Measurements from ENCODE around the gene UTP3. TPM values are rescaled to one million over a fixed set of nuclear protein-coding genes. Genes with fewer than 3 reads are reported as not detected.

Gene UTP3
- total and polyA plus RNA-seq, 9 of the 15 experiments (the other 6 are each of a cell fraction or from before 2014, with no cell fraction given) = 11.9 to 69.3 (median 34.0) TPM

GRCh38 chr4:70688795-70689231 is 481 bp downstream of the UTP3 start (continued):
- TF ChIP-seq, protein P1, sequence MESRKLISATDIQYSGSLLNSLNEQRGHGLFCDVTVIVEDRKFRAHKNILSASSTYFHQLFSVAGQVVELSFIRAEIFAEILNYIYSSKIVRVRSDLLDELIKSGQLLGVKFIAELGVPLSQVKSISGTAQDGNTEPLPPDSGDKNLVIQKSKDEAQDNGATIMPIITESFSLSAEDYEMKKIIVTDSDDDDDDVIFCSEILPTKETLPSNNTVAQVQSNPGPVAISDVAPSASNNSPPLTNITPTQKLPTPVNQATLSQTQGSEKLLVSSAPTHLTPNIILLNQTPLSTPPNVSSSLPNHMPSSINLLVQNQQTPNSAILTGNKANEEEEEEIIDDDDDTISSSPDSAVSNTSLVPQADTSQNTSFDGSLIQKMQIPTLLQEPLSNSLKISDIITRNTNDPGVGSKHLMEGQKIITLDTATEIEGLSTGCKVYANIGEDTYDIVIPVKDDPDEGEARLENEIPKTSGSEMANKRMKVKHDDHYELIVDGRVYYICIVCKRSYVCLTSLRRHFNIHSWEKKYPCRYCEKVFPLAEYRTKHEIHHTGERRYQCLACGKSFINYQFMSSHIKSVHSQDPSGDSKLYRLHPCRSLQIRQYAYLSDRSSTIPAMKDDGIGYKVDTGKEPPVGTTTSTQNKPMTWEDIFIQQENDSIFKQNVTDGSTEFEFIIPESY (CRISPR knock-in tag; IDR thresholded peaks at IDR 0.05) = no peak
- TF ChIP-seq ZNF121 (CRISPR knock-in tag; conservative IDR thresholded peaks at IDR 0.05) = no peak
- TF ChIP-seq, protein P2, sequence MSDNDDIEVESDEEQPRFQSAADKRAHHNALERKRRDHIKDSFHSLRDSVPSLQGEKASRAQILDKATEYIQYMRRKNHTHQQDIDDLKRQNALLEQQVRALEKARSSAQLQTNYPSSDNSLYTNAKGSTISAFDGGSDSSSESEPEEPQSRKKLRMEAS (CRISPR knock-in tag; IDR thresholded peaks at IDR 0.05) = no peak
- no peak for TF ChIP-seq PTTG1 (tag; IDR thresholded peaks at IDR 0.05; ENCODE audit: low read depth)
- no peak for TF ChIP-seq RBM22 (IDR thresholded peaks at IDR 0.05; ENCODE audit: low read depth, low read length, poor library complexity, severe bottlenecking)
- TF ChIP-seq ZNF41 (CRISPR knock-in tag; conservative IDR thresholded peaks at IDR 0.05) = no peak
- no peak for TF ChIP-seq ZNF764 (CRISPR knock-in tag; IDR thresholded peaks at IDR 0.05; ENCODE audit: low read depth)
- TF ChIP-seq MTA3 (IDR thresholded peaks at IDR 0.05; ENCODE audit: borderline replicate concordance) = no peak
- peak; percentile 25 for TF ChIP-seq CTBP1 (IDR thresholded peaks at IDR 0.05; ENCODE audit: borderline replicate concordance)
- no peak for TF ChIP-seq TEAD1 (CRISPR knock-in tag; IDR thresholded peaks at IDR 0.05)
- no peak for TF ChIP-seq ZNF384 (IDR thresholded peaks at IDR 0.05; ENCODE audit: low read depth, low read length)
- no peak for TF ChIP-seq ZNF124 (CRISPR knock-in tag; IDR thresholded peaks at IDR 0.05)
- TF ChIP-seq, protein P3, sequence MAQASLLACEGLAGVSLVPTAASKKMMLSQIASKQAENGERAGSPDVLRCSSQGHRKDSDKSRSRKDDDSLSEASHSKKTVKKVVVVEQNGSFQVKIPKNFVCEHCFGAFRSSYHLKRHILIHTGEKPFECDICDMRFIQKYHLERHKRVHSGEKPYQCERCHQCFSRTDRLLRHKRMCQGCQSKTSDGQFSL (CRISPR knock-in tag; IDR thresholded peaks at IDR 0.05) = no peak
- TF ChIP-seq, protein P3 (tag; IDR thresholded peaks at IDR 0.05) = no peak
- TF ChIP-seq EHMT2 (IDR thresholded peaks at IDR 0.05) = 0 out of 2 replicates have a peak, but pooled peaks have one; percentile 9
- no peak for TF ChIP-seq KAT7 (CRISPR knock-in tag; IDR thresholded peaks at IDR 0.05; ENCODE audit: borderline replicate concordance)
- TF ChIP-seq CHCHD3 (CRISPR knock-in tag; IDR thresholded peaks at IDR 0.05) = no peak
- TF ChIP-seq THRAP3 (IDR thresholded peaks at IDR 0.05; ENCODE audit: borderline replicate concordance) = no peak
- no peak for TF ChIP-seq ZNF507 (tag; conservative IDR thresholded peaks at IDR 0.05)
- TF ChIP-seq, protein P4, sequence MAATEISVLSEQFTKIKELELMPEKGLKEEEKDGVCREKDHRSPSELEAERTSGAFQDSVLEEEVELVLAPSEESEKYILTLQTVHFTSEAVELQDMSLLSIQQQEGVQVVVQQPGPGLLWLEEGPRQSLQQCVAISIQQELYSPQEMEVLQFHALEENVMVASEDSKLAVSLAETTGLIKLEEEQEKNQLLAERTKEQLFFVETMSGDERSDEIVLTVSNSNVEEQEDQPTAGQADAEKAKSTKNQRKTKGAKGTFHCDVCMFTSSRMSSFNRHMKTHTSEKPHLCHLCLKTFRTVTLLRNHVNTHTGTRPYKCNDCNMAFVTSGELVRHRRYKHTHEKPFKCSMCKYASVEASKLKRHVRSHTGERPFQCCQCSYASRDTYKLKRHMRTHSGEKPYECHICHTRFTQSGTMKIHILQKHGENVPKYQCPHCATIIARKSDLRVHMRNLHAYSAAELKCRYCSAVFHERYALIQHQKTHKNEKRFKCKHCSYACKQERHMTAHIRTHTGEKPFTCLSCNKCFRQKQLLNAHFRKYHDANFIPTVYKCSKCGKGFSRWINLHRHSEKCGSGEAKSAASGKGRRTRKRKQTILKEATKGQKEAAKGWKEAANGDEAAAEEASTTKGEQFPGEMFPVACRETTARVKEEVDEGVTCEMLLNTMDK (IDR thresholded peaks at IDR 0.05; ENCODE audit: borderline replicate concordance, insufficient read depth, low read depth, low read length, poor library complexity, severe bottlenecking) = no peak
- no peak for TF ChIP-seq ZNF165 (CRISPR knock-in tag; IDR thresholded peaks at IDR 0.05; ENCODE audit: borderline replicate concordance)
- TF ChIP-seq, protein P5, sequence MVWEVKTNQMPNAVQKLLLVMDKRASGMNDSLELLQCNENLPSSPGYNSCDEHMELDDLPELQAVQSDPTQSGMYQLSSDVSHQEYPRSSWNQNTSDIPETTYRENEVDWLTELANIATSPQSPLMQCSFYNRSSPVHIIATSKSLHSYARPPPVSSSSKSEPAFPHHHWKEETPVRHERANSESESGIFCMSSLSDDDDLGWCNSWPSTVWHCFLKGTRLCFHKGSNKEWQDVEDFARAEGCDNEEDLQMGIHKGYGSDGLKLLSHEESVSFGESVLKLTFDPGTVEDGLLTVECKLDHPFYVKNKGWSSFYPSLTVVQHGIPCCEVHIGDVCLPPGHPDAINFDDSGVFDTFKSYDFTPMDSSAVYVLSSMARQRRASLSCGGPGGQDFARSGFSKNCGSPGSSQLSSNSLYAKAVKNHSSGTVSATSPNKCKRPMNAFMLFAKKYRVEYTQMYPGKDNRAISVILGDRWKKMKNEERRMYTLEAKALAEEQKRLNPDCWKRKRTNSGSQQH (CRISPR knock-in tag; IDR thresholded peaks at IDR 0.05) = 0 out of 2 replicates have a peak, but pooled peaks have one; percentile 57

Data from K562 (cell line).